Activated effector memory CD4-positive, alpha-beta T cell treated with anti-CD3 and anti-CD28 coated beads, Interleukin-2, amount 50 U/mL, for 16 hours (primary cell): ENCODE measurements around the gene GSTO1.

Experiments
- DNase-seq: peaks from one replicate; pipeline ENCODE4 v3.0.0-alpha.2; 2020

The GSTO1 gene

DNA sequence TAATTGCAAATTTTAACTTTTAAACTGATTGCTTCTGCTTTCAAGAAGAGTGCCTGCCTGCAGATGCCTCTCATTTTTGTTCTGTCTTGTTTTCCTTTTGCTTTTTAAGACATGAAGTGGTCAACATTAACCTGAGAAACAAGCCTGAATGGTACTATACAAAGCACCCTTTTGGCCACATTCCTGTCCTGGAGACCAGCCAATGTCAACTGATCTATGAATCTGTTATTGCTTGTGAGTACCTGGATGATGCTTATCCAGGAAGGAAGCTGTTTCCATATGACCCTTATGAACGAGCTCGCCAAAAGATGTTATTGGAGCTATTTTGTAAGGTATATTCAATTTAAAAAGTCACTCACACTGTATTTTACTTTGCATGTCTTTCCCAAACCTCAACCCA, 23.1 kb downstream of the GSTO1 start:
- no peak for DNase-seq

DNA sequence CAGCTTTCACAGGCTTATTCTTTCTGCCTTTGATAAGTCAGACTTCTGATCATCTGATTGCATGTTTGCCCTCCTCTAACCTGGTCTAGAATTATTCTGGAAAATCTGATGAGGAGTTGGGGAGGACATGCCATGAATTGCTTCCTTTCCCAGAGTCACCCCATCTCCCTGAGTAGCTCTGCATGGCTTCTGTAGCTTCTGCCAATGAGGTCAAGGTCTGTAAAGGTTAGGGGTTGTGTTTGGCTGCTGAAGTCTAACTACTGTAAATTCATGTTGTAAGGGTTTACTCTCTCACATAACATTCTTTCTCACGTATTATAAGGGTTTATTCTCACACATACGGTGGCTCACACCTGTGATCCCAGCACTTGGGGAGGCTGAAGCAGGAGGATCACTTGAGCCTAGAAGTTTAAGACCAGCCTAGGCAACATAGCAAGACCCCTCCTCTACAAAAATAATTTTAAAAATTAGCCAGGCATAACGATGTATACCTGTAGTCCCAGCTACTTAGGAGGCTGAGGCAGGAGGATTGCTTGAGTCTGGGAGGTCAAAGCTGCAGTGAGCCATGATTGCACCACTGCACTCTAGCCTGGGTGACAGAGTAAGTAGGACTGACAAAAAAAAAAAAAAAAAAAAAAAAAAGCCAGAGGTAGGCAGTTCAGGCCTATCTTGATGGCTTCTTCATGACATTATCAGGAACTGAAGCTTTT, 25.0 kb downstream of the GSTO1 start:
- no peak for DNase-seq

DNA sequence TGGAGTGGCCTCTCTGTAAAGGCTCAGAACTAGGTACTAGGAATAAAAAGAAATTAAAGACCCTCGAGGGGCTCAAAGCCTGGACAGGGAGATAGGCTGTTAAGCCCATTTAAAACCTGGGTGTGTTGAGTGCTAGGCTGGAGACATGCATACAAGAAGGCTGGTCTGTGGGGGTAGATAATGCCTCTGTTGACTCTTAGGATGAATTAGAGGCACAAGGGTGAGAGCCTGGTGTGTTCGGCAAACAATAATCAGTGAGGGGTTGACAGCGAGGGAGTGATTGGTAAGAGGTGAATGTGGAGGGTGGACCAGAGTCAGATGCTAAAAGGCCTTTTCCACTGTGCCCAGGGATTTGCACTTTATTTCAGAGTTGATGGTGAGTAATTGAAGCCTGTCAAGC, 27.0 kb downstream of the GSTO1 start:
- no peak for DNase-seq

DNA sequence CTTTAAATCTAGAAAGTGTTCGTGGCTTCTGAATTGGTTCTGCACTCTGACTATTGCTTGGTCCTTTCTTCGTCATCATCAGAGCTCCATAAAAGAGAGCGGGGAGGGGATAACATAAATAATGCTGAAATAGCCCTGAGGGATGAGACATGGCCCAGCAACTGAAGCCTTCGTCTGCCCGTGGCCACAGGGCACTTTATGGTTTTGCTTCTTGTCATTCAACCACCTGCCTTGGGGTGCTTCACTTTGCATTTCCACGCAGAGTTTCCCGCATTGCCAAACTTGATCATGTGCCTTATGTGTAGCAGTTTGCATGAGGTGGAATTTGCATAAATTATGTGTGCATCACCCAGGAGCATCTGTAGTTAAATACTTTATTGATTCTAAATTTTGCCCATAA, 30.2 kb downstream of the GSTO1 start:
- DNase-seq = no peak

DNA sequence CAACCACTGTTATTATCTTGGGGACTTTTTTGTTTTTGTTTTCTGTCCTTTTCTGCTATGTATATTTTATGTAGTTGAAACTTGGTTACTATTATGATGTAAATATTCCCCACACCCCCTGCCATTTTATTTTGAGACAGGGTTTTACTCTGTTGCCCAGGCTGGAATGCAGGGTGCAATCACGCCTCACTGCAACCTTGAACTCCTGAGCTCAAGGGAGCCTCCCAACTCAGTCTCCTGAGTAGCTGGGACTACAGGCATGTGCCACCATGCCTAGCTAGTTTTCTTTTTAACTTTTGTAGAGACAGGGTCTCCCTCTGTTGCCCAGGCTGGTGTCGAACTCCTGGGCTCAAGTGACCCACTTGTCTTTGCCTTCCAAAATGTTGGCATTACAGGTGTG, 32.2 kb downstream of the GSTO1 start:
- DNase-seq = no peak

DNA sequence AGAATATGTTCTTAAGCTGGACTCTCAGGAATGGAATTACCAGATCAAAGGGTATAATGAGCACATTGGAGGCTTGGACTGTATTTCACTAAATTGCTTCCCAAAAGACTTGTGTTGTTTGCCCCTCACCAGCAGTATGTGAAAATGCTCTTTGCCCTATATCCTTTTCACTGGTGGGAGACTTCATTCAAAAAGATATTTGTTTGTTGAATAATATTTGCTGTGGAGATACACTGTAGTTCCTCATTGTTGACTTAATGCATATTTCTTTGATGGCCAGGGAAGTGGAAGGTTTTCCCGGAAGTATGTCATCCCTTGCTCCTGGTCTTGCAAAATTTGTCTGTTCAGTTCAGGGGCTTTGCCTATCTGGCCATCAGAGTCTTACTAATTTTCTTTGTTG, 33.7 kb downstream of the GSTO1 start:
- no peak for DNase-seq

DNA sequence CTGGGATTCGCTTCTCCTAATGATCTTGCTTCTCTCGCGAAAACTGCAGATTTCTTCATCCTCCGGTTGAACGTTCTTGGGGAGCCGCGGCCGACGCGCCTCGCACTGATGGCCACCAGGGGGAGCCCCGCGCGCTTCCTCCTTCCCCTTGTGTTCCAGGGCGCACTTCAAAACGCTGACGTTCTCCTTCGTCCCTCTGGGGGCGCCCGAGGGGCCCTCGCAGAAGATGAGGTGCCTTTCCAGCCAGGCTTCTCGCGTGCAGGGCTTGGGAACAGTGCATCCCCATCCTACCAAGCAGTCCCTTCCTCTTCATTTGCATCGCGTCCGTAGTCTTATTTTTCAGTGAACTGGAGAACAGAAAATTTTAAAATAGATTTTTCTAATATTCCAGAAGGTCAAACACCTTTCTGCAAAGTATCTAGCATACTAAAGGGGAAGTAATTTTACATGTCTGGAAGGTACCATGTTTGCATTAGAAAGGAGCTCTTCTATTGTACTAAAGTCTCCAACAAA, 36.8 kb downstream of the GSTO1 start:
- peak; percentile 95 for DNase-seq

DNA sequence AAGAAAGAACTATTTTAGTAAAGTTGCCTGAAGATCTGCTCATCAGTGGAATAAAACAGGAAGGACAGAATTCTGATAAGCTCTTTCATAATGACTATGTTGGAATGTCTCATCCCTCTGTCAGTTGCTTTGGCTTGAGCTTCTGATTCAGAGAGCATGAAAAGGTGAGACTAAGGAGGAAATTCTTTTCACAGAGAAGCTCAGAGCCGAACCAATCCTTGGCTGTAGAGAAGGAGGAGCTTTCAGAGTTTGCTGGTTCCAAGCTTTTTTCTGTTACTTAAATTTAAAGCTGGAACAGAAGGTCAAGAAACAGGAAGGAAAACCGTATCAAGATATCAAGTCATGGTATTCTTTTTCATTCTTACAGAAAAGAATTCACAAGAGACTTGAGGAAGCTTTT, 38.3 kb downstream of the GSTO1 start:
- no peak for DNase-seq

DNA sequence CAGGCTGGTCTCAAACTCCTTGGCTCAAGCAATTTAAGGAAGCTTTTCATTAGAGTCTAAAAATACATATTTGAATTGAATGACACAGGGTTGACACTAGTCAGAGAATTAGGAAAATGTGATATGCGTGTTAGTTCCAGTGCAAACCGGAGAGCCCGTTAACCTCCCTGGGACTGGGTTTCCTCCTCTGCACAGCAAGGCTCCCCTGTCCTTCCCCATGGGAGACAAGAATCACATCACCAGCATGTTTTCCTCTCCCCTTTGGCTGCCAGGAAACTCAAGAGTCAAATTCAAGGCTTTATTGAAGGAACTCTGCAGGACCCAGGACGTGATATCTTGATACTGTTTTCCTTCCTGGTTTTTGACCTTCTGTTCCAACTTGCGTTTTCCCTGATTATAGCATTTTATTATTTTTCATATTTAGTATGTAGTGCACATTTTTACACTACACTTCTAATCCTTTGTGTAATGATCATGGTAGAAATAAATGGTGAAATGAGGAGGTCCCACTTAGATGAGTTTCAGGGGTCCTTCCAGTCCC, 39.2 kb downstream of the GSTO1 start:
- DNase-seq = no peak

DNA sequence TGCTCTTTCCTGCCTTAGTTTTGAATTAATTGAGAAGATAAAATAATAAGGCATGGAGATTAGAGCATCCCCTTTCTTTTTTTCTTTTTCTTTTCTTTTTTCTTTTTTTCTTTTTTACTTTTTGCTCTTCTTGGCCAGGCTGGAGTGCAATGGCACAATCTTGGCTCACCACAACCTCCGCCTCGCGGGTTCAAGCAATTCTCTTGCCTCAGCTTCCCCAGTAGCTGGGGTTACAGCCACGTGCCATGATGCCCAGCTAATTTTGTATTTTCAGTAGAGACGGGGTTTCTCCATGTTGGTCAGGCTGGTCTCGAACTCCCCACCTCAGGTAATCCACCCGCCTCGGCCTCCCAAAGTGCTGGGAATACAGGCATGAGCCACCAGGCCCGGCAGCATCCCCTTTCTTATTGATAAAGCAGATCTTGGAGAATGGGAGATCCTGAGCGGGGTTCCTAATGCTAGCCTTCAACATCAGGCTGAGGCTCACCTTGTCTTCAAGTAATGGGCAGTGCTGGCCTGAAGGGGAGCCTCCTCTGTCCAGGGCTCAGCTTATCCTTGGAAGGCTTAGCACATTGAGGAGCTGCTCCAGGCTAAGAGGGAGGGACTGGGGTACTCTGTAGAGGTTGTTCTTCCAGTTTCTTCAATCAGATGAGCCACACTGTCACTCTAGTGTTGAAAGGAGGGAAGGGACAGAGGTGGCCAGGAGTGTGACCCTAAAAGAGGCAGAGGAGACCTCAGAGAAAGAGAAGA, 42.2 kb downstream of the GSTO1 start:
- no peak for DNase-seq

DNA sequence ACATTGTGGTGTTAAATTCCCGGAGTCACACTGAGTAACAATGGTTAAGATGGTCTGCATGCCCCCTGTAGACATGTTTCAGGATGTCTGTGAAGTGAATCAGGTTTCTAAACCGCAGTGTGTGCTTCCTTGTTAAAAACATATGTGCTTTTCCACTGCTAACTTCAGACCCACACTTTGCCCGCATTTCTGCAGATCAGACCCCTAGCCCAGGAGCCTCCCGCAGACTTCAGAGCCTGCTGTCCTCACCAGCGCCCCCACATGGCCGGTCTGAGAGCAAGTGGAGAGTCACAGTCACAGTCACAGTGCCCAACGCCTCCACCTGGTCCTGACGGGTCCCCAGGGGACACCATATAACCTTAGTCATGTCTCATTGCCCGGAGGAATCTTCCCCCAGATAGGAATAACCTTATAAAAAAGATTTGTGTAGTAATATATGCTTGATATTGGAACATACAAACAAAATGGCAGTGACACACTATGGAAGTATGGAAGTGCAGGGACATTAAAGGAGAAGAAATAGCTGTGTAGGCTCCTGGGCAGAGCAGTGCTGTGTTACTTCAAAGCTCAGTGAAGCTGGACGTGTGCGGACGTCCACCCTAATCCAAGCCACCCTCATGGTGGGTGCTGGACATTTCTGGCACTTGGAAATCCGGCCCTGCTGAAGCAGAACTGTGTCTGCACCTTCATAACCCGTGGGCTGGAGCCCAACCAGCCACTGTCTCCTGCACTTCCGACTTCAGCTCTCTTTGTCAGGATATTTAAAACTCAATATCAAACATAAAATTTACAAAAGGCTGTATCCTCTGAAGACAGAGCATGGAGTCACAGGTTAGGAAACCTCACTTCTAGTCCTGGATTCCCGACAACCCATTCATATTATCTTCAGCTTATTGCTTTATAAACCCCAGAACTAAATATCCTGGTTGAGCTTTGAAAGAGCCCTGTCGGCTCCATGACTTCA, 43.3 kb downstream of the GSTO1 start:
- DNase-seq = peak; percentile 74

DNA sequence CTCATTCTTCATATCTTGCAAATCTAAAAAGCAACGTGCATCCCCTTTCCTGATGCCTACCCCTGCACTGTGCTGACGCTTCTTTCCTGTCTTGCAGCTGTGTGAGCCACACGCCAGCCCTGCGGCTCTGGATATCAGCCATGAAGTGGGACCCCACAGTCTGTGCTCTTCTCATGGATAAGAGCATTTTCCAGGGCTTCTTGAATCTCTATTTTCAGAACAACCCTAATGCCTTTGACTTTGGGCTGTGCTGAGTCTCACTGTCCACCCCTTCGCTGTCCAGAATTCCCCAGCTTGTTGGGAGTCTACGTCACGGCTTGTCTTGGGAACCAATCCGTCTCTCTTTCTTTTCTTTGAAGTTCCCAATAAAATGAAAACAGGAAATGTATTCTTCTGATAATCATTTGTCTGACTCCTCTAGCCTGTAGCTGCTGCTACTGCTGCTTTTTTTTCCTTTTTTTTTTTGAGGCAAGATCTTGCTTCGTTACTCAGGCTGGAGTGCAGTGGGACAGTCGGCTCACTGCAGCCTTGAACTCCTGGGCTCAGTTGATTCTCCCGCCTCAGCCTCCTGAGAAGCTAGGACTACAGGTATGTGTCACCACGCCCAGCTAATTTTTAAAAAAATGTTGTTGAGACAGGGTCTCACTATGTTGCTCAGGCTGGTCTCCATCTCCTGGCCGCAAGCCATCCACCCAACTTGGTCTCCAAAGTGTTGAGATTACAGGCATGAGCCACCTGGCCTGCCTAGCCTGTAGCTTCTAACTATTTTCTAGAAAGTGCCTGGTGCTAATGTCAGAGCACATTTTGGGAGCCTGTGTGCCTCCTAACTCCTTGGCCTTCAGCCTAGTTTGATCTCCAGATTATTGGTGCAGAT, 44.6 kb downstream of the GSTO1 start:
- DNase-seq = no peak

DNA sequence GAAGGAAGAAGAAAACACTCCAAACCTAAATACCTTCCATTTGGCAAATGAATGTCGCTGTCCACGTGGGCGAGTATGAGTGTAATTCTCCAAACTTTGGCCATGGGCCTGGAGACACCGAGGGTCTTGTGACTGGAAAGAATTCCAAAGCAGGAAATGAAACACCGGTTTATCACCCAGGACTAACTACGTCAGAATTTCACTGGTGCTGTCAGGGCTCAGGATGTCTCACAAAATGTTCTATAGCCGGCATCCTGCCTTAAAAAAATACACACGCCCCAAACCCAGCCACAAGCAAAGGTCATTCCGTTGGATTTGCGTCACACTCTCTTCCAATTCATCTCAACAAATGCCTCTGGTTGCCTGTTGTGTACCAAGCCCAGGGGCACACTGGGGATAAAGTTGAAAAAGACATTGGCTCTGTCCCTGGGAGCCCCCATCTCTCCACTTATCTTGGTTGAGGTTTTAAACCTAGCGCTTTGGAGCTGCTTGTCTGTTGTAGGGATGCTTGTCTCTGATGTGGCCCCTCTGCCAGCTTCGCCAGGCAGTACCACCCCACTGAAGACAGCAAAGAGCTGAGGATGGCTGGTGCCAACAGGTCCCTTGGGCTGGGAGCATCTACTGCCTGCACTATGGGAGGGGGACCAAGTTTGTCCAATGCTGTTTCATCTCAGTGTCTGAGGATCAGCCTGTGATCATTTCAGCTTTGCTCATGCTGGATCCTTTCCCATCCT, 45.5 kb downstream of the GSTO1 start:
- no peak for DNase-seq

DNA sequence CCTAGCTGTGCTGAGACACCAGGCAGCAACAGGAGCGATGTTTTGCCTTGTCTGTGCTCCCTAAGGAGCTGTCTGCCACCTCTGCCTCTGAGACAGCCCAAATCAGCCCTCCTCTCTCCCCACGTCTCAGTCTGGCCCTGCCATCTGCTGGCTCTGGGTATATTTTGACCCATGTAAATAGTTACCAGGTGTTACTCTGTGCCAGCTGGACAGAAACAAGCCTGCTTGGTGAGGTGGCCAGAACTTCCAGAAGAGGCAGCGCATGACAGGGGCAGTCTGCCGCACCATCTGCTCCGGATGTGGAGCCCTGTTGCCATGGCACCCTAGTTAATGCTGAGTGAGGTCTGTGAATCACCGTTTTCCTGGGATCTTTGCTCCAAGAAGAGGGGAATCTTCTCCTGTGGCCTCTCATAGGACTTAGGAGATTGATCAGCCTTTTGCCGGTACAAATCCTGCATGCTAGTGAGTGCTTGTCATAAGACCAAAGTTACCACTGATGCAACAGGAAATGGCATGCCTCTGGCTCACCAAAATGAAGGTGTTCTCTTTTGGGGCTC, 46.1 kb downstream of the GSTO1 start:
- DNase-seq = no peak

DNA sequence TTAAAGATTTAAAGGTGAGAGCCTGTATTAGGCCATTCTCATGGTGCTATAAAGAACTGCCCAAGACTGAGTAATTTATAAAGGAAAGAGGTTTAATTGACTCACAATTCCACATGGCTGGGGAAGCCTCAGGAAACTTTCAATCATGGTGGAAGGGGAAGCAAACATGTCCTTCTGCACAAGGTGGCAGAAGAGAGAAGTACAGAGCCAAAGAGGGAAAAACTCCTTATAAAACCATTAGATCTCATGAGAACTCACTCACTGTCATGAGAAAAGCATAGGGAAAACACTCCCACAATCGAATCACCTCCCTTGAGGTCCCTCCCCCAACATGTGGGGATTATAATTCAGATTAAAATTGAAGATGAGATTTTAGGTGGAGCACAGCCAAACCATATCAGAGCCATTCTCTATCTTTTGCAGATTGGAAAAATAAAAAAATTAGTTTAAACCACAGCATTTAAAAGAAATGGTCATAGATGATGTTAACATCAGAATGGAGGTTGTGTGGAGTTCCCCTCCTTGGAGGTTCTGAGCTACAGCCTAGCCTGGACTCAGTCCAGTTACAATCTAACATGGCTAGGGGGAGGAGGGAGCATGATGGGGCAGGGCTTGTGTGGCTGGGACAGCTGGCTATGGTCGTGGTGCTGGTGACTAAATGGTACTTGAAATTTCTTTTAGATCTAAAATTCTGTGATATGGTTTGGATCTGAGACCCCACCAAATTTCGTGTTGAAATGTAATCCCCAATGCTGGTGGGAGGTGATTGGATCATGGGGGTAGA, 47.4 kb downstream of the GSTO1 start:
- no peak for DNase-seq

DNA sequence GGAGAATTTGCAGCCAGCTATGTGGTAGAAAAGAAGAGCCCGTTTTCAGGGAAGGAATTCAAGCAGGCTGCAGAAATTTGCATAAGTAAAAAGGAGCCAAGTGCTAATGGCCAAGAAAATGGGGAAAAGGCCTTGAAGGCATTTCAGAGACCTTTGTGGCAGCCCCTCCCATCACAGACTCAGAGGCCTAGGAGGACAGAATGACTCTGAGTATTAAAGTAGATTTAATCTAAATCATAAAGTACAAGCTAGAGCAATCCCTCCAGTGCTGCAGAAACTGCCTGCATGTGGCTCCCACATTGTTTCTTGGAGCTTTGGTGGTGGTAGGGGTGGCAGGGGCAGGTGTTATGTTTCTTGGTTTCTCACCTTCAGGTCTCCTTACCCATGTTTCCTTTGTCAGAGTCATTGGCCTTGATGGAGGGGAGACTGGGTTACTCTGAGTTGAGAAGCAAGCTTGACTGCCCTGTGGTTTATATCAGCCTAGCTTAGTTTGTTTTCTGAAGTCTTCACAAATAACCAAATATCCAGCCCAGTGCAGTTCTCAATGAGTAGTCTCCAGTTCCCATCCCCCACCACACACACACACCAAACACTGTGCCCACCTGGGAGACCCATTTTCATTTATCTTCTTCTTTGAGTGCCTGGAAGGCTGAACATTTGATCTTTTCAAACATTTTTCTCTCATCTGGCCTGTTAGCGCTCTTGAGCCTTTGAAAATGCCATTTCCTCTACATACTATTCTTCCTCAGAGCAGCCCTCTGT, 49.1 kb downstream of the GSTO1 start:
- no peak for DNase-seq

DNA sequence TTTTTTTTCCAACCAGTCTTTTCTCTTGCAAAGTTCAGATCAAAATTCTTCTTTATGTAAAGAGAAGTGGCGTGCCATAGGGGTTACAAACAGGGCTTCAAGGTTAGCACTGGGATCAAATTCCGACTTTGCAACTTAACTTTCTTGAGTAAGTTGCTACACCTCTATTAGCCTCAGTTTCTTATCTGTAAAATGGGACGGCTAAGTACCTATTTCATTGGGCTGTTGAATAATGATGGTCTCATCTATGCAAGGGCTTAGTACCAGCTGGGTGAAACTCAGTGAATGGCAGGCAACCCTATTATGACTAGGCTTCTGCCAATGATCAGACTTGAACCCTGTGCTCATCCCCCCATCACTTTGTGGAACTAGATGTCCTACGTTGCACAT, 49.7 kb downstream of the GSTO1 start:
- no peak for DNase-seq

DNA sequence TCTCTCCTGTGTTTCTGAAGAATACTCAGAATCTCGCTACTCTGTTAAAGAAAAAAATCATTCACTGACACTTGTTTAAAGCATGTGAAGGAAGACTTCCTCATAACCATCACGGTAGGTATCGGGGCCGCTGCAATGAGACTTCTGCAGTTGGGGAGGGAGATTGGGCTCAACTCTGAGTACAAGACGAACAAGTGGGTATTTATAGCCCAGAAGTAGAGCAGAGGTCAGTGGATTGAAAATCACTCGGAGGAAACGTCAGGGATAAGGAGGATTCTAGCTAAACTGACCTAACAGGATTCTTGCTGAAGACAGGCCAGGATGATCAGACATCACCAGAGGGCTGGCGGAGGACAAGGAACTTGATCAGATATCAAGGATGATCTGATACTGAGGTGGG, 50.2 kb downstream of the GSTO1 start:
- DNase-seq = no peak

DNA sequence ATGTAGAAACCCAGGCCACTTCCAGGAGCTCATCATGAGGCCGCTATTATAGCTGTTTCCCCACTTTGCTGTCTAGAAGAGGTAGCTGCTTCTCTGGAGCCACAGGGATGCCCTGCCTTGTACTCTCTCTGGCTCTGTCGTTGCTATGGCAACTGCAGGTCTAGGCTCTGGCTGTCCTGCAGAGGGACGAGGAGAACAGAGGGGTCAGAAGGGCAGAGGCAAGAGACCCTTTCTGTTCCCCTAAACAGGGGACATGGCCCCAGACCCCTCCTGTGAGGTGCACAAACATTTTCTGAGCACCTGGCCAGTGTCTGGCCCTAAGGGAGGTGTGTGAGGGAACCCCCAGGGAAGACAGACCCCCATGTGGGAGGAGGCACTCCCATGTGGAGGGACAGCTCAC, 52.2 kb downstream of the GSTO1 start:
- no peak for DNase-seq
